ENCODE measurements around the gene EBLN1. TPM values are rescaled to one million over a fixed set of nuclear protein-coding genes. Genes with fewer than 3 reads are reported as not detected.
A peak's percentile ranks its signal among the peaks of the same experiment; 100 is the strongest.

Gene EBLN1
- total RNA-seq, 1 experiment from 2014 or later, result not detected

DNA sequence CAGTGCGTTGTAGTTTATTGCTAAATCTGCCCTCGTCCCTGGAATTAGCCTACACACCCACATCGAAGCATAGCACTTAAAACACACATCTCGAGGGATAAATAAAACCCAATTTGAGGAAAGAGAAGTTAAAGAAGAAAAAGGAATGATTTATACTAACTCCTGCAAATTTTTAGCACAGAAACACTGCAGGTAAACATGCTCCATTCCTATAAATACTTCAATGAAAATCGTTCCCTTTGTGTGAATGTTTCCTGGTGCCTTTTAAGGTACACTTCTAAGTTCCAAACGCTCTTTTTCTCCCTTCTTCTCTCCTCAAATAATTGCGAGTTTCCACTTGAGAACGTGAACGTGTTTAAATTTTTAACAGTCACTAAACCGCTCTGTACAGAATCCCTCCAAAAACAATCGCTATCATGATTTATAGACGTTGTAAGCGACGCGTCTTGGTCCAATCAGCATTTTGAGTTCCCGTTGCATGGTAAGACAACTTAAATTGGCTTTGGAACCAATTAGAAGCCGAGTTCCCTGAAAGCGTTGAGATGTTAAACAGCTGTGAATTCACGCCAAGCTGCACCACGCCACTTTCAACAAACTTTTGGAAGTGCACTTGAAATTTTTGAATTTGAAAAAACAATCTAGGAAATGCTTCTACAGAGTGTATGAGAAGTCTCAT lies 12.5 kb upstream of the EBLN1 start:
- Histone ChIP-seq H3K23me2 (ENCODE audit: insufficient read length, low read depth, low read length, poor library complexity, severe bottlenecking) (no peaks in the 10 kb centered on the region), H2BK20ac (ENCODE audit: low read depth, low read length, poor library complexity, severe bottlenecking) (no peak overlapping the region), H2AFZ (ENCODE audit: low read length) (peak overlapping the region; percentile 24), H3K9me3 (ENCODE audit: control insufficient read depth, low read depth, low read length) (no peaks in the 10 kb centered on the region), H4K8ac (replicated peaks; ENCODE audit: insufficient read length, low read depth, low read length) (no peak overlapping the region), H4K20me1 (ENCODE audit: control insufficient read depth, insufficient read depth, insufficient read length) (no peaks in the 10 kb centered on the region), H3K14ac (ENCODE audit: insufficient read depth, low read length) (no peak overlapping the region), H2BK12ac (ENCODE audit: insufficient read length, low read depth, low read length) (no peak overlapping the region), H3K27me3 (ENCODE audit: insufficient read depth, low read length) (no peaks in the 10 kb centered on the region), H3K79me2 (ENCODE audit: insufficient read depth, low read length) (no peaks in the 10 kb centered on the region), H3K56ac (ENCODE audit: insufficient read length, low read depth, low read length) (no peak overlapping the region), H2BK5ac (ENCODE audit: insufficient read length, low read length) (no peak overlapping the region), H2AK5ac (ENCODE audit: insufficient read length, low read length) (no peak overlapping the region), H3K4me1 (ENCODE audit: insufficient read depth, low read length) (no peaks in the 10 kb centered on the region), H3K79me1 (ENCODE audit: insufficient read depth, low read depth, low read length, poor library complexity, severe bottlenecking) (no peaks in the 10 kb centered on the region), H3K23ac (ENCODE audit: insufficient read length, low read depth, low read length) (no peak overlapping the region), H3K27ac (ENCODE audit: insufficient read length, low read depth, low read length) (no peak overlapping the region), H3K4ac (ENCODE audit: low read depth, low read length) (no peak overlapping the region), H2BK15ac (ENCODE audit: low read depth, low read length) (no peak overlapping the region), H3K4me2 (ENCODE audit: insufficient read depth, insufficient read length, low read length) (peak overlapping the region; percentile 68), H4K5ac (ENCODE audit: insufficient read length, low read depth, low read length) (no peak overlapping the region), H2BK120ac (ENCODE audit: low read depth, low read length, poor library complexity, severe bottlenecking) (no peak overlapping the region), H3K18ac (ENCODE audit: insufficient read length, low read depth, low read length) (no peak overlapping the region), H3T11ph (ENCODE audit: low read length) (no peak overlapping the region), H4K91ac (ENCODE audit: insufficient read length, low read depth, low read length) (no peak overlapping the region), H3K9ac (ENCODE audit: extremely low read depth, insufficient read length, low read length) (peak overlapping the region; percentile 62)
- H3K4me1 Mint-ChIP-seq, result peaks cover 5 to 8% of the 10 kb centered on the region in 2 experiments; a peak in 2 of 4 replicates
- H3K4me3 Mint-ChIP-seq, result peak overlapping the region; percentile 81 to 91
- H3K36me3 Mint-ChIP-seq (ENCODE audit: insufficient read depth in 1 of 3, low read depth in 3 of 3), result peaks cover 0 to 3% (median 0%) of the 10 kb centered on the region in 3 experiments; a peak in 1 of 7 replicates
- H3K9me3 Mint-ChIP-seq, result peaks cover 0 to 4% of the 10 kb centered on the region in 2 experiments; a peak in 1 of 5 replicates
- TF ChIP-seq, protein P1, sequence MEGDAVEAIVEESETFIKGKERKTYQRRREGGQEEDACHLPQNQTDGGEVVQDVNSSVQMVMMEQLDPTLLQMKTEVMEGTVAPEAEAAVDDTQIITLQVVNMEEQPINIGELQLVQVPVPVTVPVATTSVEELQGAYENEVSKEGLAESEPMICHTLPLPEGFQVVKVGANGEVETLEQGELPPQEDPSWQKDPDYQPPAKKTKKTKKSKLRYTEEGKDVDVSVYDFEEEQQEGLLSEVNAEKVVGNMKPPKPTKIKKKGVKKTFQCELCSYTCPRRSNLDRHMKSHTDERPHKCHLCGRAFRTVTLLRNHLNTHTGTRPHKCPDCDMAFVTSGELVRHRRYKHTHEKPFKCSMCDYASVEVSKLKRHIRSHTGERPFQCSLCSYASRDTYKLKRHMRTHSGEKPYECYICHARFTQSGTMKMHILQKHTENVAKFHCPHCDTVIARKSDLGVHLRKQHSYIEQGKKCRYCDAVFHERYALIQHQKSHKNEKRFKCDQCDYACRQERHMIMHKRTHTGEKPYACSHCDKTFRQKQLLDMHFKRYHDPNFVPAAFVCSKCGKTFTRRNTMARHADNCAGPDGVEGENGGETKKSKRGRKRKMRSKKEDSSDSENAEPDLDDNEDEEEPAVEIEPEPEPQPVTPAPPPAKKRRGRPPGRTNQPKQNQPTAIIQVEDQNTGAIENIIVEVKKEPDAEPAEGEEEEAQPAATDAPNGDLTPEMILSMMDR (conservative IDR thresholded peaks at IDR 0.05), result no peak
- no CpG with 5 or more reads among the region's 20 CpGs for WGBS (ENCODE audit: extremely low coverage, insufficient read length, low lambda C conversion rate)
- H3K27me3 Mint-ChIP-seq (ENCODE audit: low read depth), result peaks cover 16% of the 10 kb centered on the region
- H3K27ac Mint-ChIP-seq, result no peak overlapping the region; a peak in 1 of 7 replicates
- DNase-seq, result no peak

All from H9 (cell line).